Measurements from ENCODE around the gene SOX6.
A peak's percentile ranks its signal among the peaks of the same experiment; 100 is the strongest.

The SOX6 gene

DNA sequence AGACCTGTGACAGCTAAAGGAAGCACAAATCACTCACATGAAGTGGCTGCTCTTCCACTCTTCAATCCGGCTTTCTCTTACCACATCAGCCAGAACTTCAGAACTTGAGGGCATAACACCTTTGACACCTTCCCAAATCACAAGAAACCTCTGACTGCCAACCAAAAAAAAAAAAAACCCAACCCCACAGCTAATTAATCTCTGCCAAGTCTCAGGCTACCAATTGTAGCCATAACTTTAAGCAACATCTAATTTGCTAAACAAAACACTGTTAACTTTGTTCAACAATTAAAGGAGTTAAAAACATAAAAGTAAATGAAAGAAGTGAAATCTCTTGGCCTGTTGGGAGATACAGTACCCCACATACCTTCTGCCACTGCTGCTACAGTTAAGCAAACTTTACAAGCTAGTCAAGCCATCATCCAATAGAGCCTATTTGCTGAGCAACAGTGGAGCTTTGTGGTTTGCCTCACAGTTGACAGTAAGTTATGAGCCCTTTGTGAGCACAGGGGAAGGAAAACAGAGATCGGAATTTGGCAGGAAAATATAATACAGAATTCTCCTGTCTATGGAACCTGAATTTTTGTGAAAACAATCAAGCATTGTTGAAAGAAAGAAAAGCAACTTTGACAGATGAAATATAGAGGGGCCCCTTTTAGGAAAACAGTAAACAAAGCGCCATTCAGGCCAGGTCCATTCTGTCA, at the start of gene SOX6:
Gene SOX6, minus strand, starts transcription at position 490 of the 704 bp plus-strand sequence. CDS start 15,298 bp downstream, outside the sequence.
- TF ChIP-seq, protein P1, sequence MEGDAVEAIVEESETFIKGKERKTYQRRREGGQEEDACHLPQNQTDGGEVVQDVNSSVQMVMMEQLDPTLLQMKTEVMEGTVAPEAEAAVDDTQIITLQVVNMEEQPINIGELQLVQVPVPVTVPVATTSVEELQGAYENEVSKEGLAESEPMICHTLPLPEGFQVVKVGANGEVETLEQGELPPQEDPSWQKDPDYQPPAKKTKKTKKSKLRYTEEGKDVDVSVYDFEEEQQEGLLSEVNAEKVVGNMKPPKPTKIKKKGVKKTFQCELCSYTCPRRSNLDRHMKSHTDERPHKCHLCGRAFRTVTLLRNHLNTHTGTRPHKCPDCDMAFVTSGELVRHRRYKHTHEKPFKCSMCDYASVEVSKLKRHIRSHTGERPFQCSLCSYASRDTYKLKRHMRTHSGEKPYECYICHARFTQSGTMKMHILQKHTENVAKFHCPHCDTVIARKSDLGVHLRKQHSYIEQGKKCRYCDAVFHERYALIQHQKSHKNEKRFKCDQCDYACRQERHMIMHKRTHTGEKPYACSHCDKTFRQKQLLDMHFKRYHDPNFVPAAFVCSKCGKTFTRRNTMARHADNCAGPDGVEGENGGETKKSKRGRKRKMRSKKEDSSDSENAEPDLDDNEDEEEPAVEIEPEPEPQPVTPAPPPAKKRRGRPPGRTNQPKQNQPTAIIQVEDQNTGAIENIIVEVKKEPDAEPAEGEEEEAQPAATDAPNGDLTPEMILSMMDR (conservative IDR thresholded peaks at IDR 0.05; ENCODE audit: low read depth, low read length): no peak
- DNase-seq (ENCODE audit: low read depth): peak; percentile 25
- no peak within 1 kb of the TSS for H3K4me3 ChIP-seq (ENCODE audit: low read length)

DNA sequence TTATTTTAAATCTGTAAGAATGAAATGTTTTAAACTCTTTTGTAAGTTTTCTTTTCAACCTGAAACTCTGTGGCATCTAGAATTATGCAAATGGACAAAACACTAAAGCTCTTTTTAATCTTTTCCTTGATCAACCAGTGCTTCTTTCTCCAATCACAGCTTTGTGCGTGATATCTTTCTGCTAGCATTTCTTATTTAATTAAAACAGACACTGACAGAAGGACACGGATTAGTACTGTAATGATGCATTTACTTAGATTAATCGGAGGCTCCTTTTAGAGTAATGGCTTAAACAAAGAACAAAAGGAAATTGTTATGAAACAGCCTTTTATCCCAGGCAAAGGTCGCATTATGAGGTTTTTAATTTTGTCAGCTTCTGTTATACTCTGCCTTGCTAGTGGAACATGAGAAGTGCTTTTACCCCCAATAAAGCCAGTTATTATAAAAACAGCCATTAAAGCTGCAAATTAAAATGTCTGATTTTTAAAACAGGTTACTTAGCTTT, 48.5 kb upstream of the SOX6 start:
- TF ChIP-seq, protein P1 (conservative IDR thresholded peaks at IDR 0.05; ENCODE audit: low read depth, low read length): no peak
- H3K4me3 ChIP-seq (ENCODE audit: low read length): no peak overlapping the region
- DNase-seq (ENCODE audit: low read depth): peak; percentile 48

DNA sequence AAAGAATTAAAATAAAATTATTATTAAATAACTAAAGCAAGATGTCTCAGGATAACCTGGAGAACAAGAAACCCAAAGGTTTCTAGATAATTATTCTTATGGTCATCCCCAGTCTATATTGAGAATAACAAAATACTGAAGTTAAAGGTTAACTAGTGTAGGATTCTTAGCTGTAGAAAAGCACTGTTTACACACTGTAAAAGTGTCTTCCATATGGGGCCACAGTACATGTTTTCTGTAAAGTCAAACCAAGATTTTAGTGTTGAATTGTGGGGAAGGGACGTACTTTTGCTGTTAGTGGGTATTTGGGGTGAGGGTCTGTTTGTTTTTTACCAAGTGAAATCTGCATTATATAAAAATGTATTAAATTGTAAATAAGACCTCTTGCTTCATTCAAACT, 47.5 kb upstream of the SOX6 start:
- TF ChIP-seq, protein P1 (conservative IDR thresholded peaks at IDR 0.05; ENCODE audit: low read depth, low read length): no peak
- H3K4me3 ChIP-seq (ENCODE audit: low read length): no peak overlapping the region
- no peak for DNase-seq (ENCODE audit: low read depth)

DNA sequence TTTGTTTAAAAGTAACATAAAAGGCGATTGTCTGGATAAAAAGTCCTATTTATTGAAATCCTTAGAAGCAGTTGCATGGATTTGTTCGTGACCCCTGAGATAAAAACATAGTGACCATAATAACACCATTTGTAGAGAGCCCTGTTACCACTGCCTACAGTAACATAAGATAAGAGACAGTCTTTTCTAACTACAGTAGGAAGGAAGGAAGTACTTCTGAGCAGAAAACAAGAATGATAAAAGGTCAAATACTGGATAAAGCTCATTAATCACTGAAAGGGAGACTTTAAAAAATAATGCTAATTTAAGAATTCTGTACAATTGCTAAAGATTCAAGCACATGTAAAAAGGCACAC, 47.1 kb upstream of the SOX6 start:
- no peak overlapping the region for H3K4me3 ChIP-seq (ENCODE audit: low read length)
- TF ChIP-seq, protein P1 (conservative IDR thresholded peaks at IDR 0.05; ENCODE audit: low read depth, low read length): no peak
- DNase-seq (ENCODE audit: low read depth): no peak

DNA sequence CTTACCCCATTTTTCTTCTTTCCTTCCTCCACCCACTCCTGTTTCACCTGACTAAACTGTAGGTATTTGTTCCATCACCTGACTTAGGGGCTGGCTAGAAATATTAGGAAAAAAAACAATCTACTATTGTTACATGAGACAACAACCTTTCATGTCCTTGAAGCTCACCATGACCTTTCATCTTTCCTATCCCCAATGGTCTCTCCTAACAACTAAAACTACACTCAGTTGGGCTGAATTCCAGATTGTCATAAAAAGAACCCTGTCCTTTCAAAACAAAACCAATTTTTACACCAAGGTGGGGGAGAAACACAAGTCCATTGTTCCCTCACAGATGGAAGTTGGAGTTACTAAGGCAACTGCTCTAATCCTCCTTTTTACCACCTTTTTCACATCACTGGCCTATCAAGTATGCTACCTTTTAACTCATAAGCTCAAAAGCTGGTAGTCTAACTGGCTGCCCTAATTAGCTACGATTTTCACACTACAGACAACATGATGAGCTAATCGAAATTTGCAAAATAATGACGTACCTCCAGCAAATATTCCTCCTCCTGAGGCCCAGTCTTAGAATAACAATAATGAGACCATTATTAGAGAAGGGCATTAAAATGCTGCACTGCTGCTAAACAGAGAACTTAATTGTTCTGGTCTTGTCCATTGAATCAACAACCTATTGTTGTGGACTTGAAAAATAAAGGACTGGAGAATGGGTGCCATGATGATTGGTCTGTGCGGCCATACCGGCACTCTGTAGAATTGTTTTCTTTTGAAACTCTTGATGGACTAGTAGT, 46.5 kb upstream of the SOX6 start:
- no peak overlapping the region for H3K4me3 ChIP-seq (ENCODE audit: low read length)
- DNase-seq (ENCODE audit: low read depth): peak; percentile 82
- TF ChIP-seq, protein P1 (conservative IDR thresholded peaks at IDR 0.05; ENCODE audit: low read depth, low read length): no peak

DNA sequence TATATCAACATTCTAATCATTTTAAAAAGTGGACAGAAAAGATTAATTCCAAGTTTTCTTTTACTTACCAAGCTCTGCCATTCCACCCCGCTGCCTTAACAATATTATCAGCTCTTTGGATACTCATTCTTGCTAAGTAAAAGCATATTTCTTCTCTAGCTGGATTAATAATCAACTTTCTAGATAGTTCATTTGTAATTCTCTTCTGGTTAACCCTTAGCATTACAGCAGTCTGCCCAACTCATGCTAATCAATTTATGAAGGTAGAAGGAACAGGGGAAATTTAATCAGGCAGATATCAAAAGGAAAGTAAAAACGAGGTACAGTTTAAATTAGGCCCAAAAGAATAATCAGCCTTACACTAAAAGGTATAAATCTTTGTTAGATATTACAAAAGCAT, 41.0 kb upstream of the SOX6 start:
- DNase-seq (ENCODE audit: low read depth): no peak
- H3K4me3 ChIP-seq (ENCODE audit: low read length): no peak overlapping the region
- TF ChIP-seq, protein P1 (conservative IDR thresholded peaks at IDR 0.05; ENCODE audit: low read depth, low read length): no peak
